ENCODE measurements around the gene CEP72.
A peak's percentile ranks its signal among the peaks of the same experiment; 100 is the strongest.

GRCh38 chr5:664343-664993 is 52.3 kb downstream of the CEP72 start:
- TF ChIP-seq, protein P1, sequence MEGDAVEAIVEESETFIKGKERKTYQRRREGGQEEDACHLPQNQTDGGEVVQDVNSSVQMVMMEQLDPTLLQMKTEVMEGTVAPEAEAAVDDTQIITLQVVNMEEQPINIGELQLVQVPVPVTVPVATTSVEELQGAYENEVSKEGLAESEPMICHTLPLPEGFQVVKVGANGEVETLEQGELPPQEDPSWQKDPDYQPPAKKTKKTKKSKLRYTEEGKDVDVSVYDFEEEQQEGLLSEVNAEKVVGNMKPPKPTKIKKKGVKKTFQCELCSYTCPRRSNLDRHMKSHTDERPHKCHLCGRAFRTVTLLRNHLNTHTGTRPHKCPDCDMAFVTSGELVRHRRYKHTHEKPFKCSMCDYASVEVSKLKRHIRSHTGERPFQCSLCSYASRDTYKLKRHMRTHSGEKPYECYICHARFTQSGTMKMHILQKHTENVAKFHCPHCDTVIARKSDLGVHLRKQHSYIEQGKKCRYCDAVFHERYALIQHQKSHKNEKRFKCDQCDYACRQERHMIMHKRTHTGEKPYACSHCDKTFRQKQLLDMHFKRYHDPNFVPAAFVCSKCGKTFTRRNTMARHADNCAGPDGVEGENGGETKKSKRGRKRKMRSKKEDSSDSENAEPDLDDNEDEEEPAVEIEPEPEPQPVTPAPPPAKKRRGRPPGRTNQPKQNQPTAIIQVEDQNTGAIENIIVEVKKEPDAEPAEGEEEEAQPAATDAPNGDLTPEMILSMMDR (IDR thresholded peaks at IDR 0.05), result peak in 1 of 6 experiments; percentile 3
- TF ChIP-seq POLR2A (IDR thresholded peaks at IDR 0.05), result no peak
